K562 (cell line): ENCODE results near the gene ACOT7. TPM values are rescaled to one million over a fixed set of nuclear protein-coding genes. Genes with fewer than 3 reads are reported as not detected.

Source experiments
- ATAC-seq: fragments of 200-7000 bp; cut with Tn5 transposase; 3 replicates; pipeline ENCODE4 v1.9.1; 2020; ENCODE audit warnings: moderate library complexity
- BruUV-seq: library from RNA; stranded (reverse); fragments of 400-500 nt; replicated peaks from 2 replicates; lab custom pipeline; 2021; lab: Mats Ljungman, UMichigan
- CTCF ChIA-PET: fragments of 300-600 bp; formaldehyde crosslinking; extraction: SDS; loops from one replicate; lab custom pipeline; 2021; ENCODE audit warnings: low intra/inter-chr PET ratio; lab: Yijun Ruan, JAX
- POLR2A ChIA-PET: fragments of 300-600, 350-650 bp; sonication (Branson Sonifier 250); formaldehyde crosslinking; extraction: SDS; loops from one replicate; lab custom pipeline; 2021; ENCODE audit warnings: antibody characterized with exemption, inconsistent platforms; lab: Yijun Ruan, JAX
- DNase-seq, 4 experiments: peaks; one replicate each; pipeline versions ENCODE4 v3.0.0 to v3.0.0-alpha.2; 2011 to 2018; ENCODE audit warnings: low spot score in 3 of 4, mixed read lengths in 3 of 4; ENCODE audit errors: extremely low read depth in 1 of 4
- FAIRE-seq: peaks from 2 replicates; lab custom pipeline; 2011; peaks lifted over from hg19 to GRCh38; lab: Jason Lieb, UNC
- H2AFZ ChIP-seq: 2 replicates; pipeline ENCODE4 v1.6.0; 2011; ENCODE audit warnings: low read depth, low read length, control low read depth, inconsistent platforms
- H3K27ac ChIP-seq: fragments of 200-600 bp; 3 replicates; pipeline ENCODE4 v1.8.0; 2011; ENCODE audit warnings: low read depth, mild to moderate bottlenecking, control low read depth, inconsistent platforms, low read length, moderate library complexity, mixed read lengths; ENCODE audit errors: extremely low read depth
- H3K27me3 ChIP-seq, 2 experiments: fragments of 300-600 bp in 1 of 2; 2 replicates in 1 of 2; 3 replicates in 1 of 2; pipeline versions ENCODE4 v1.6.0 to v1.8.0; 2011; ENCODE audit warnings: inconsistent platforms in 2 of 2, low read length in 2 of 2, mild to moderate bottlenecking in 1 of 2, mixed read lengths in 1 of 2, moderate library complexity in 1 of 2; ENCODE audit not compliant: control insufficient read depth in 2 of 2, insufficient read depth in 2 of 2
- H3K36me3 ChIP-seq: fragments of 300-600 bp; 3 replicates; pipeline ENCODE4 v1.8.0; 2011; ENCODE audit warnings: mild to moderate bottlenecking, low read length, inconsistent platforms; ENCODE audit not compliant: control insufficient read depth, insufficient read depth
- H3K4me1 ChIP-seq, 2 experiments: fragments of 200-600 bp in 1 of 2; replicated peaks in 1 of 2; 2 replicates in 1 of 2; 3 replicates in 1 of 2; pipeline versions ENCODE4 v1.5.1 to v1.8.0; 2011; ENCODE audit warnings: inconsistent platforms in 2 of 2, low read length in 2 of 2, mild to moderate bottlenecking in 1 of 2, mixed read lengths in 1 of 2, moderate library complexity in 1 of 2; ENCODE audit not compliant: control insufficient read depth in 2 of 2, insufficient read depth in 2 of 2
- H3K4me2 ChIP-seq: 2 replicates; pipeline ENCODE4 v1.6.1; 2011; ENCODE audit warnings: low read length, control low read depth, inconsistent platforms, mixed read lengths; ENCODE audit not compliant: insufficient read depth
- H3K4me3 ChIP-seq: fragments of 200-600 bp; sonication (generic), shearing (Covaris generic); 2 replicates; pipeline ENCODE4 v1.5.1; 2016; ENCODE audit warnings: control low read depth, inconsistent platforms
- H3K79me2 ChIP-seq: fragments of 200-600 bp; 3 replicates; pipeline ENCODE4 v1.8.0; 2011; ENCODE audit warnings: low read length, inconsistent platforms; ENCODE audit not compliant: control insufficient read depth, insufficient read depth
- H3K9ac ChIP-seq, 2 experiments: 2 replicates each; pipeline versions ENCODE4 v1.6.0 to v1.6.1; 2011; ENCODE audit warnings: low read depth in 2 of 2, low read length in 2 of 2, control low read depth in 1 of 2, inconsistent platforms in 1 of 2, mild to moderate bottlenecking in 1 of 2, mixed read lengths in 1 of 2; ENCODE audit not compliant: insufficient read depth in 1 of 2
- H3K9me1 ChIP-seq: one replicate; pipeline ENCODE4 v1.6.0; 2011; ENCODE audit warnings: inconsistent platforms, mild to moderate bottlenecking, low read length, moderate library complexity; ENCODE audit not compliant: control insufficient read depth, insufficient read depth
- H3K9me3 ChIP-seq: replicated peaks from 2 replicates; pipeline ENCODE4 v1.5.1; 2011; ENCODE audit warnings: low read depth, low read length, inconsistent platforms; ENCODE audit not compliant: control insufficient read depth, insufficient read depth
- H4K20me1 ChIP-seq: replicated peaks from 2 replicates; pipeline ENCODE4 v1.6.1; 2011; ENCODE audit warnings: low read length, inconsistent platforms, mixed read lengths; ENCODE audit not compliant: control insufficient read depth, insufficient read depth
- BRF1 ChIP-seq: IDR thresholded peaks from 3 replicates; pipeline ENCODE4 v1.6.1; 2011; ENCODE audit warnings: borderline replicate concordance, mild to moderate bottlenecking; ENCODE audit not compliant: insufficient read length; ENCODE audit errors: extremely low read depth
- CREB1 ChIP-seq, 2 experiments: sonication (generic) in 1 of 2; formaldehyde crosslinking in 1 of 2; IDR thresholded peaks; 2 replicates each; pipeline versions ENCODE4 v1.6.1 to v1.8.0; 2012 to 2022; ENCODE audit warnings: inconsistent platforms in 1 of 2, mild to moderate bottlenecking in 1 of 2, missing genetic modification reagents in 1 of 2, moderate library complexity in 1 of 2
- DLX4 ChIP-seq: fragments of 250-450 bp; sonication (Bioruptor Pico); IDR thresholded peaks from 2 replicates; pipeline ENCODE4 v1.6.1; 2021; ENCODE audit warnings: mild to moderate bottlenecking
- ETS2 ChIP-seq: IDR thresholded peaks from 2 replicates; pipeline ENCODE4 v1.6.1; 2016; ENCODE audit warnings: borderline replicate concordance, missing genetic modification characterization, mild to moderate bottlenecking, moderate library complexity, missing compliant biosample characterization; ENCODE audit not compliant: poor library complexity, severe bottlenecking
- GATA2 ChIP-seq: sonication (generic); formaldehyde crosslinking; IDR thresholded peaks from 2 replicates; pipeline ENCODE4 v1.4.0; 2020; ENCODE audit warnings: mild to moderate bottlenecking, missing genetic modification reagents
- IFI16 ChIP-seq: fragments of 250-450 bp; sonication (Bioruptor Pico); IDR thresholded peaks from 2 replicates; pipeline ENCODE4 v2.1.2; 2022; ENCODE audit warnings: mild to moderate bottlenecking, inconsistent platforms
- RCOR1 ChIP-seq, 2 experiments: IDR thresholded peaks; 2 replicates each; pipeline ENCODE4 v1.6.1; 2012; ENCODE audit warnings: low read depth in 2 of 2, low read length in 2 of 2, borderline replicate concordance in 1 of 2, improper control_type of control experiment in 1 of 2
- RNF2 ChIP-seq: sonication (generic); IDR thresholded peaks from 2 replicates; pipeline ENCODE4 v1.6.1; 2016
- SLC30A9 ChIP-seq: fragments of 250-450 bp; sonication (Bioruptor Pico); IDR thresholded peaks from 2 replicates; pipeline ENCODE4 v1.8.0; 2022; ENCODE audit warnings: mild to moderate bottlenecking, moderate library complexity
- SMAD4 ChIP-seq: fragments of 250-450 bp; sonication (Bioruptor Pico); conservative IDR thresholded peaks from 2 replicates; pipeline ENCODE4 v1.8.0; 2021; ENCODE audit warnings: inconsistent platforms, mild to moderate bottlenecking, moderate library complexity
- ZBTB33 ChIP-seq: sonication (generic); formaldehyde crosslinking; IDR thresholded peaks from 2 replicates; pipeline ENCODE4 v1.8.1; 2023; ENCODE audit warnings: mild to moderate bottlenecking, missing genetic modification reagents
- ZNF174 ChIP-seq: fragments of 250-450 bp; sonication (Bioruptor Pico); IDR thresholded peaks from 2 replicates; pipeline ENCODE4 v1.4.0; 2020; ENCODE audit warnings: mild to moderate bottlenecking
- ZNF79 ChIP-seq: fragments of 250-450 bp; sonication (Bioruptor Pico); IDR thresholded peaks from 2 replicates; pipeline ENCODE4 v1.4.0; 2020; ENCODE audit warnings: low read depth, mild to moderate bottlenecking, moderate library complexity
- WGBS: fragments of 100-300 bp; shearing (Covaris generic); methylation state at CpG from one replicate; pipeline ENCODE4 v1.1.6; 2016; ENCODE audit warnings: low coverage, mixed read lengths; ENCODE audit not compliant: insufficient coverage; ENCODE audit errors: missing lambda C conversion rate; 5-methylcytosine and 5-hydroxymethylcytosine counted together
- in situ Hi-C: fragments of 300-500 bp; cut with MboI; formaldehyde crosslinking; loops from 4 replicates; pipeline ENCODE4 v1.15.0; 2018; ENCODE audit warnings: inconsistent platforms, mixed read lengths
- intact Hi-C: fragments of 100-400 bp; cut with micrococcal nuclease; formaldehyde crosslinking; loops from 2 replicates; pipeline ENCODE4 v1.14.2; 2022
- polyA plus RNA-seq, 8 experiments: library from polyadenylated mRNA; depleted of rRNA in 4 of 8; stranded (reverse) in 5 of 8; unstranded in 3 of 8; fragments of >200 nt; fragmentation: Nextera tagmentation in 2 of 8; fragmentation: Illumina TruSeq in 1 of 8; extraction: Ambion mirVana in 2 of 8; extraction: Trizol in 1 of 8; gene quantifications; 2 replicates each; pipeline versions ENCODE4 v1.2.1 to v1.2.3, GENCODE V29; 2011 to 2014; ENCODE audit warnings: inconsistent platforms in 1 of 8, missing spikeins in 1 of 8
- total RNA-seq, 7 experiments: library from RNA; depleted of rRNA in 6 of 7; stranded (reverse); fragments of >200 nt in 6 of 7; fragmentation: Illumina TruSeq in 2 of 7; extraction: Trizol in 2 of 7; gene quantifications; 2 replicates each; pipeline versions ENCODE4 v1.2.1 to v1.2.3, GENCODE V29; 2011 to 2021; ENCODE audit warnings: low replicate concordance in 1 of 7
- TF ChIP-seq, protein P1 (sequence below): fragments of 450-650 bp; conservative IDR thresholded peaks from 2 replicates; pipeline ENCODE4 v1.6.1; 2016; ENCODE audit warnings: missing genetic modification characterization, low read depth, mild to moderate bottlenecking, control low read depth, missing compliant biosample characterization

ACOT7 gene
- total and polyA plus RNA-seq, 9 of the 15 experiments (the other 6 are each of a cell fraction or from before 2014, with no cell fraction given): 7.0 to 92.6 (median 37.2) TPM

DNA sequence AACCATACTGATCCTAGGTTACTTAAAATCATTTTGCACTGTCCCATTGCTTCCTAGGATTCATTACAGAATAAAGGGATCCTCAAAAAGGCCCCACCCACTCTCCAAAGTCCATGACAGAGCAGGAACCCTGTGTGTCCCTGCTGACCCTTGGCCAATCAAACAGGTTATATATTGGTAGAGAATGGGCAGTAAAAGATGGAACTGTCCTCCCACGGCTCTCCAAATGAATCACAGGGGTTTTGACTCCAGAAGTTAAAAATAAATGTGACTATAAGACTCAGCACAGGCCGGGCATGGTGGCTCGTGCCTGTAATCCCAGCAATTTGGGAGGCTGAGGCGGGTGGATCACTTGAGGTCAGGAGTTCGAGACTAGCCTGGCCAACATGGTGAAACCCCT, 65.5 kb downstream of the ACOT7 start:
- ATAC-seq: no peak
- Histone ChIP-seq H3K27ac (no peak overlapping the region), H2AFZ (no peak overlapping the region), H3K4me3 (no peak overlapping the region), H3K27me3 (no peaks in the 10 kb centered on the region), H3K4me2 (no peak overlapping the region)
- no peak for TF ChIP-seq RCOR1 (IDR thresholded peaks at IDR 0.05; ENCODE audit: borderline replicate concordance in 1 of 2, low read depth in 2 of 2, low read length in 2 of 2)
- no peak for TF ChIP-seq ZNF79 (CRISPR knock-in tag)
- TF ChIP-seq, protein P1, sequence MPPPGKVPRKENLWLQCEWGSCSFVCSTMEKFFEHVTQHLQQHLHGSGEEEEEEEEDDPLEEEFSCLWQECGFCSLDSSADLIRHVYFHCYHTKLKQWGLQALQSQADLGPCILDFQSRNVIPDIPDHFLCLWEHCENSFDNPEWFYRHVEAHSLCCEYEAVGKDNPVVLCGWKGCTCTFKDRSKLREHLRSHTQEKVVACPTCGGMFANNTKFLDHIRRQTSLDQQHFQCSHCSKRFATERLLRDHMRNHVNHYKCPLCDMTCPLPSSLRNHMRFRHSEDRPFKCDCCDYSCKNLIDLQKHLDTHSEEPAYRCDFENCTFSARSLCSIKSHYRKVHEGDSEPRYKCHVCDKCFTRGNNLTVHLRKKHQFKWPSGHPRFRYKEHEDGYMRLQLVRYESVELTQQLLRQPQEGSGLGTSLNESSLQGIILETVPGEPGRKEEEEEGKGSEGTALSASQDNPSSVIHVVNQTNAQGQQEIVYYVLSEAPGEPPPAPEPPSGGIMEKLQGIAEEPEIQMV: no peak
- TF ChIP-seq ZBTB33 (CRISPR knock-in tag): no peak
- TF ChIP-seq IFI16 (CRISPR knock-in tag): no peak
- no peak for TF ChIP-seq BRF1
- TF ChIP-seq CREB1 (IDR thresholded peaks at IDR 0.05): no peak
- no peak for TF ChIP-seq CREB1 (CRISPR knock-in tag; IDR thresholded peaks at IDR 0.05)
- TF ChIP-seq ZNF174: no peak
- TF ChIP-seq GATA2 (CRISPR knock-in tag): no peak
- TF ChIP-seq SLC30A9 (CRISPR knock-in tag): no peak
- TF ChIP-seq ETS2 (tag): no peak
- TF ChIP-seq SMAD4 (CRISPR knock-in tag): no peak
- no peak for TF ChIP-seq DLX4
- no peak for TF ChIP-seq RNF2
- TF ChIP-seq, all 486 proteins: peak for 0
- Histone ChIP-seq H3K79me2 (no peaks in the 10 kb centered on the region), H3K9ac (no peak overlapping the region), H3K9me1 (no peaks in the 10 kb centered on the region), H3K4me1 (peaks cover 0 to 10% of the 10 kb centered on the region in 2 experiments; a peak in 1 of 5 replicates), H4K20me1 (no peaks in the 10 kb centered on the region; the same call in 1 of the 2 replicates), H3K36me3 (peaks cover 4% of the 10 kb centered on the region; the same call in 1 of the 3 replicates), H3K9me3 (no peaks in the 10 kb centered on the region)
- no peak for DNase-seq
- no peak for FAIRE-seq
- 72% methylated on average over 5 of the region's 5 CpGs for WGBS
- BruUV-seq: no TSS peak
- in situ Hi-C loops (no loop called here), intact Hi-C loops (no loop called here)
- ChIA-PET CTCF (no interaction called here), POLR2A (no interaction called here)
